ENCODE data around the gene FHIT.

The FHIT gene

GRCh38 chr3:60835796-60836195 lies 415.5 kb downstream of the FHIT start:
- no peaks in the 10 kb centered on the region for H3K27me3 ChIP-seq (replicated peaks; ENCODE audit: control insufficient read depth, insufficient read depth, low read length)
- no peak overlapping the region for H3K4me3 ChIP-seq (ENCODE audit: low read length)
- H3K9me3 ChIP-seq (ENCODE audit: control insufficient read depth, low read length) = peaks cover 9% of the 10 kb centered on the region
- H3K36me3 ChIP-seq (ENCODE audit: control insufficient read depth, insufficient read depth, low read length, severe bottlenecking) = no peaks in the 10 kb centered on the region
- DNase-seq (ENCODE audit: low read depth) = no peak
- no peak overlapping the region for H3K9ac ChIP-seq (ENCODE audit: low read length)
- H3K4me1 ChIP-seq (ENCODE audit: control insufficient read depth, insufficient read depth, low read length) = no peaks in the 10 kb centered on the region

- Histone ChIP-seq H3K9me3 (ENCODE audit: control insufficient read depth, low read length) (no peaks in the 10 kb centered on the region), H3K4me1 (ENCODE audit: control insufficient read depth, insufficient read depth, low read length) (no peaks in the 10 kb centered on the region), H3K4me3 (ENCODE audit: low read length) (no peak overlapping the region), H3K9ac (ENCODE audit: low read length) (no peak overlapping the region), H3K27me3 (replicated peaks; ENCODE audit: control insufficient read depth, insufficient read depth, low read length) (no peaks in the 10 kb centered on the region), H3K36me3 (ENCODE audit: control insufficient read depth, insufficient read depth, low read length, severe bottlenecking) (no peaks in the 10 kb centered on the region)
- no peak for DNase-seq (ENCODE audit: low read depth)
Measured at GRCh38 chr3:60829058-60829457, 422.2 kb downstream of the FHIT start.

GRCh38 chr3:60827666-60828065 lies 423.6 kb downstream of the FHIT start:
- Histone ChIP-seq H3K27me3 (replicated peaks; ENCODE audit: control insufficient read depth, insufficient read depth, low read length) (no peaks in the 10 kb centered on the region), H3K9me3 (ENCODE audit: control insufficient read depth, low read length) (no peaks in the 10 kb centered on the region), H3K4me1 (ENCODE audit: control insufficient read depth, insufficient read depth, low read length) (no peaks in the 10 kb centered on the region), H3K9ac (ENCODE audit: low read length) (no peak overlapping the region), H3K36me3 (ENCODE audit: control insufficient read depth, insufficient read depth, low read length, severe bottlenecking) (no peaks in the 10 kb centered on the region), H3K4me3 (ENCODE audit: low read length) (no peak overlapping the region)
- no peak for DNase-seq (ENCODE audit: low read depth)

GRCh38 chr3:60826511-60826910 lies 424.7 kb downstream of the FHIT start:
- no peaks in the 10 kb centered on the region for H3K36me3 ChIP-seq (ENCODE audit: control insufficient read depth, insufficient read depth, low read length, severe bottlenecking)
- DNase-seq (ENCODE audit: low read depth) = no peak
- H3K9me3 ChIP-seq (ENCODE audit: control insufficient read depth, low read length) = no peaks in the 10 kb centered on the region
- no peak overlapping the region for H3K9ac ChIP-seq (ENCODE audit: low read length)
- no peak overlapping the region for H3K4me3 ChIP-seq (ENCODE audit: low read length)
- no peaks in the 10 kb centered on the region for H3K27me3 ChIP-seq (replicated peaks; ENCODE audit: control insufficient read depth, insufficient read depth, low read length)
- H3K4me1 ChIP-seq (ENCODE audit: control insufficient read depth, insufficient read depth, low read length) = no peaks in the 10 kb centered on the region

- Histone ChIP-seq H3K27me3 (replicated peaks; ENCODE audit: control insufficient read depth, insufficient read depth, low read length) (no peaks in the 10 kb centered on the region), H3K4me1 (ENCODE audit: control insufficient read depth, insufficient read depth, low read length) (peaks cover 11% of the 10 kb centered on the region), H3K9ac (ENCODE audit: low read length) (no peak overlapping the region), H3K9me3 (ENCODE audit: control insufficient read depth, low read length) (peaks cover 3% of the 10 kb centered on the region), H3K4me3 (ENCODE audit: low read length) (no peak overlapping the region), H3K36me3 (ENCODE audit: control insufficient read depth, insufficient read depth, low read length, severe bottlenecking) (no peaks in the 10 kb centered on the region)
- DNase-seq (ENCODE audit: low read depth) = no peak
Measured at GRCh38 chr3:60812502-60812901, 438.8 kb downstream of the FHIT start.

- Histone ChIP-seq H3K27me3 (replicated peaks; ENCODE audit: control insufficient read depth, insufficient read depth, low read length) (no peaks in the 10 kb centered on the region), H3K36me3 (ENCODE audit: control insufficient read depth, insufficient read depth, low read length, severe bottlenecking) (no peaks in the 10 kb centered on the region), H3K4me3 (ENCODE audit: low read length) (no peak overlapping the region), H3K9ac (ENCODE audit: low read length) (no peak overlapping the region), H3K4me1 (ENCODE audit: control insufficient read depth, insufficient read depth, low read length) (peaks cover 11% of the 10 kb centered on the region), H3K9me3 (ENCODE audit: control insufficient read depth, low read length) (no peaks in the 10 kb centered on the region)
- no peak for DNase-seq (ENCODE audit: low read depth)
Measured at GRCh38 chr3:60810881-60811280, 440.4 kb downstream of the FHIT start.

- peak; percentile 48 for DNase-seq (ENCODE audit: low read depth)
- Histone ChIP-seq H3K4me3 (ENCODE audit: low read length) (no peak overlapping the region), H3K27me3 (replicated peaks; ENCODE audit: control insufficient read depth, insufficient read depth, low read length) (no peaks in the 10 kb centered on the region), H3K36me3 (ENCODE audit: control insufficient read depth, insufficient read depth, low read length, severe bottlenecking) (no peaks in the 10 kb centered on the region), H3K9me3 (ENCODE audit: control insufficient read depth, low read length) (no peaks in the 10 kb centered on the region), H3K9ac (ENCODE audit: low read length) (no peak overlapping the region), H3K4me1 (ENCODE audit: control insufficient read depth, insufficient read depth, low read length) (peaks cover 11% of the 10 kb centered on the region)
Measured at GRCh38 chr3:60809857-60810610, 441.2 kb downstream of the FHIT start.

GRCh38 chr3:60803216-60804173 lies 447.8 kb downstream of the FHIT start:
- no peak overlapping the region for H3K9ac ChIP-seq (ENCODE audit: low read length)
- H3K4me3 ChIP-seq (ENCODE audit: low read length) = no peak overlapping the region
- H3K27me3 ChIP-seq (replicated peaks; ENCODE audit: control insufficient read depth, insufficient read depth, low read length) = no peaks in the 10 kb centered on the region
- no peaks in the 10 kb centered on the region for H3K9me3 ChIP-seq (ENCODE audit: control insufficient read depth, low read length)
- H3K36me3 ChIP-seq (ENCODE audit: control insufficient read depth, insufficient read depth, low read length, severe bottlenecking) = no peaks in the 10 kb centered on the region
- H3K4me1 ChIP-seq (ENCODE audit: control insufficient read depth, insufficient read depth, low read length) = no peaks in the 10 kb centered on the region
- no peak for DNase-seq (ENCODE audit: low read depth)

GRCh38 chr3:60801307-60801706 lies 449.9 kb downstream of the FHIT start:
- Histone ChIP-seq H3K9me3 (ENCODE audit: control insufficient read depth, low read length) (no peaks in the 10 kb centered on the region), H3K4me1 (ENCODE audit: control insufficient read depth, insufficient read depth, low read length) (no peaks in the 10 kb centered on the region), H3K36me3 (ENCODE audit: control insufficient read depth, insufficient read depth, low read length, severe bottlenecking) (no peaks in the 10 kb centered on the region), H3K9ac (ENCODE audit: low read length) (no peak overlapping the region), H3K27me3 (replicated peaks; ENCODE audit: control insufficient read depth, insufficient read depth, low read length) (no peaks in the 10 kb centered on the region), H3K4me3 (ENCODE audit: low read length) (no peak overlapping the region)
- DNase-seq (ENCODE audit: low read depth) = no peak

- Histone ChIP-seq H3K36me3 (ENCODE audit: control insufficient read depth, insufficient read depth, low read length, severe bottlenecking) (no peaks in the 10 kb centered on the region), H3K4me3 (ENCODE audit: low read length) (no peak overlapping the region), H3K9me3 (ENCODE audit: control insufficient read depth, low read length) (no peaks in the 10 kb centered on the region), H3K4me1 (ENCODE audit: control insufficient read depth, insufficient read depth, low read length) (no peaks in the 10 kb centered on the region), H3K9ac (ENCODE audit: low read length) (no peak overlapping the region), H3K27me3 (replicated peaks; ENCODE audit: control insufficient read depth, insufficient read depth, low read length) (no peaks in the 10 kb centered on the region)
- DNase-seq (ENCODE audit: low read depth) = no peak
Measured at GRCh38 chr3:60798456-60798855, 452.8 kb downstream of the FHIT start.

- no peak for DNase-seq (ENCODE audit: low read depth)
- no peaks in the 10 kb centered on the region for H3K27me3 ChIP-seq (replicated peaks; ENCODE audit: control insufficient read depth, insufficient read depth, low read length)
- H3K36me3 ChIP-seq (ENCODE audit: control insufficient read depth, insufficient read depth, low read length, severe bottlenecking) = no peaks in the 10 kb centered on the region
- H3K4me3 ChIP-seq (ENCODE audit: low read length) = no peak overlapping the region
- no peak overlapping the region for H3K9ac ChIP-seq (ENCODE audit: low read length)
- no peaks in the 10 kb centered on the region for H3K9me3 ChIP-seq (ENCODE audit: control insufficient read depth, low read length)
- no peaks in the 10 kb centered on the region for H3K4me1 ChIP-seq (ENCODE audit: control insufficient read depth, insufficient read depth, low read length)
Measured at GRCh38 chr3:60792249-60792852, 458.9 kb downstream of the FHIT start.
